NCI-H526 (cell line): Measurements from ENCODE around the gene SH3RF1.
A peak's percentile ranks its signal among the peaks of the same experiment; 100 is the strongest.
"Not testable (repeated sequence)": the region's sequence is repeated elsewhere in the genome, so short reads cannot be mapped to it uniquely, and the experiment has no call there.

Experiments used
- DNase-seq, 2 experiments: peaks; one replicate each; lab custom pipeline; 2025; lab: John Stamatoyannopoulos, UW

The SH3RF1 gene

GRCh38 chr4:169270810-169271691 lies at the start of gene SH3RF1:
TSS of gene SH3RF1 (minus strand) at chr4:169270956. CDS start at chr4:169269212, 1,744 bp downstream.
- DNase-seq: peak; percentile 53 to 89

GRCh38 chr4:169315530-169316343 lies 45.0 kb upstream of the SH3RF1 start:
- DNase-seq: peak; percentile 2 to 41

GRCh38 chr4:169314906-169315305 lies 44.1 kb upstream of the SH3RF1 start:
- DNase-seq: peak; percentile 35 to 76

GRCh38 chr4:169313732-169314131 lies 43.0 kb upstream of the SH3RF1 start:
- no peak for DNase-seq

- no peak for DNase-seq
Observed at GRCh38 chr4:169312690-169313422, 42.1 kb upstream of the SH3RF1 start.

GRCh38 chr4:169311643-169312365 lies 41.0 kb upstream of the SH3RF1 start:
- DNase-seq: peak; percentile 12 to 46

- no peak for DNase-seq
Observed at GRCh38 chr4:169309326-169309967, 38.7 kb upstream of the SH3RF1 start.

- DNase-seq: no peak
Observed at GRCh38 chr4:169307576-169307975, 36.8 kb upstream of the SH3RF1 start.

- no peak for DNase-seq
Observed at GRCh38 chr4:169305651-169306050, 34.9 kb upstream of the SH3RF1 start.

- peak in 1 of 2 experiments; percentile 24 for DNase-seq
Observed at GRCh38 chr4:169305173-169305572, 34.4 kb upstream of the SH3RF1 start.

- no peak for DNase-seq
Observed at GRCh38 chr4:169295822-169296221, 25.1 kb upstream of the SH3RF1 start.

- no peak for DNase-seq
Observed at GRCh38 chr4:169293343-169294176, 22.8 kb upstream of the SH3RF1 start.

GRCh38 chr4:169287983-169288382 lies 17.2 kb upstream of the SH3RF1 start:
- DNase-seq: not testable (repeated sequence)

GRCh38 chr4:169286562-169287301 lies 16.0 kb upstream of the SH3RF1 start:
- DNase-seq: no peak

- no peak for DNase-seq
Observed at GRCh38 chr4:169283114-169283509, 12.4 kb upstream of the SH3RF1 start.

GRCh38 chr4:169282429-169283113 lies 11.8 kb upstream of the SH3RF1 start:
- DNase-seq: no peak

- DNase-seq: no peak
Observed at GRCh38 chr4:169279108-169279507, 8.4 kb upstream of the SH3RF1 start.

- DNase-seq: peak in 1 of 2 experiments; percentile 53
Observed at GRCh38 chr4:169278624-169279023, 7.9 kb upstream of the SH3RF1 start.

- not testable (repeated sequence) for DNase-seq
Observed at GRCh38 chr4:169277838-169278237, 7.1 kb upstream of the SH3RF1 start.
